Caco-2 (cell line): ENCODE measurements around the gene CERK. TPM values are rescaled to one million over a fixed set of nuclear protein-coding genes. Genes with fewer than 3 reads are reported as not detected.

Experiments
- BruUV-seq: library from RNA; stranded (reverse); fragments of 400-500 nt; replicated peaks from 2 replicates; lab custom pipeline; 2021; lab: Mats Ljungman, UMichigan
- CTCF ChIA-PET: fragments of 300-600 bp; sonication (Branson Sonifier 250); formaldehyde crosslinking; loops from one replicate; lab custom pipeline; 2022; ENCODE audit warnings: antibody characterized with exemption; lab: Charles Lee
- POLR2A ChIA-PET: fragments of 300-600 bp; sonication (Branson Sonifier 250); formaldehyde crosslinking; loops from one replicate; lab custom pipeline; 2022; ENCODE audit warnings: antibody characterized with exemption; lab: Charles Lee
- DNase-seq, 2 experiments: peaks; one replicate each; pipeline versions ENCODE4 v3.0.0 to v3.0.0-alpha.2; 2020 to 2022
- H3K27me3 ChIP-seq: replicated peaks from 2 replicates; pipeline ENCODE4 v1.6.0; 2011; ENCODE audit warnings: low read length; ENCODE audit not compliant: control insufficient read depth, insufficient read depth
- H3K36me3 ChIP-seq: 2 replicates; pipeline ENCODE4 v1.5.1; 2011; ENCODE audit warnings: low read length; ENCODE audit not compliant: control insufficient read depth, insufficient read depth
- H3K4me1 ChIP-seq: fragments of 250-450 bp; sonication (Bioruptor Pico); 2 replicates; pipeline ENCODE4 v1.5.1; 2020; ENCODE audit warnings: mild to moderate bottlenecking
- H3K4me3 ChIP-seq: 2 replicates; pipeline ENCODE4 v1.5.1; 2011; ENCODE audit warnings: low read depth, mild to moderate bottlenecking, control low read depth, low read length
- H3K9me3 ChIP-seq: fragments of 250-450 bp; sonication (Bioruptor Pico); 2 replicates; pipeline ENCODE4 v1.5.1; 2020; ENCODE audit warnings: mild to moderate bottlenecking, moderate library complexity
- H3K27ac Mint-ChIP-seq: one replicate; pipeline ENCODE4 v1.8.0; 2022; ENCODE audit warnings: mixed read lengths; ENCODE audit not compliant: unreplicated experiment
- H3K27me3 Mint-ChIP-seq: one replicate; pipeline ENCODE4 v1.8.0; 2022; ENCODE audit warnings: mixed read lengths; ENCODE audit not compliant: insufficient read depth, unreplicated experiment
- H3K36me3 Mint-ChIP-seq: one replicate; pipeline ENCODE4 v1.8.0; 2022; ENCODE audit warnings: mild to moderate bottlenecking, mixed read lengths; ENCODE audit not compliant: insufficient read depth, unreplicated experiment
- H3K4me1 Mint-ChIP-seq: one replicate; pipeline ENCODE4 v1.8.0; 2022; ENCODE audit warnings: low read depth, mixed read lengths; ENCODE audit not compliant: unreplicated experiment
- H3K4me3 Mint-ChIP-seq: one replicate; pipeline ENCODE4 v1.8.0; 2022; ENCODE audit warnings: mild to moderate bottlenecking, moderate library complexity, mixed read lengths; ENCODE audit not compliant: unreplicated experiment
- H3K9me3 Mint-ChIP-seq: one replicate; pipeline ENCODE4 v1.8.0; 2022; ENCODE audit warnings: mixed read lengths; ENCODE audit not compliant: unreplicated experiment
- CTCF ChIP-seq, 2 experiments: fragments of 200-600 bp in 1 of 2; IDR thresholded peaks; 1 replicate in 1 of 2; 2 replicates in 1 of 2; pipeline versions ENCODE4 v1.5.1 to v1.8.0; 2011 to 2022; ENCODE audit warnings: antibody characterized with exemption in 1 of 2, control low read depth in 1 of 2, inconsistent platforms in 1 of 2, low read depth in 1 of 2, low read length in 1 of 2, mild to moderate bottlenecking in 1 of 2, moderate library complexity in 1 of 2; ENCODE audit not compliant: insufficient read depth in 1 of 2, severe bottlenecking in 1 of 2, unreplicated experiment in 1 of 2
- intact Hi-C: fragments of 100-400 bp; cut with micrococcal nuclease; formaldehyde crosslinking; loops from one replicate; pipeline ENCODE4 v1.10.0; 2022; ENCODE audit not compliant: unreplicated experiment
- total RNA-seq: library from RNA; stranded (reverse); gene quantifications from 2 replicates; pipeline ENCODE4 v1.2.3, GENCODE V29; 2022

CERK gene
- total RNA-seq, 1 experiment from 2014 or later = 35.0 TPM

- Mint-ChIP-seq H3K4me1 (peaks cover 7% of the 10 kb centered on the region), H3K9me3 (peaks cover 15% of the 10 kb centered on the region), H3K4me3 (no peak overlapping the region), H3K27ac (no peak overlapping the region), H3K36me3 (peaks cover 12% of the 10 kb centered on the region), H3K27me3 (no peaks in the 10 kb centered on the region)
- peak; percentile 50 to 64 for DNase-seq
- H3K36me3 ChIP-seq = no peaks in the 10 kb centered on the region
- peaks cover 8% of the 10 kb centered on the region for H3K4me1 ChIP-seq
- no TSS peak for BruUV-seq
- no peaks in the 10 kb centered on the region for H3K9me3 ChIP-seq
- TF ChIP-seq CTCF (IDR thresholded peaks at IDR 0.05; ENCODE audit: insufficient read depth in 1 of 2, low read depth in 1 of 2, low read length in 1 of 2, severe bottlenecking in 1 of 2, unreplicated experiment in 1 of 2) = no peak
- POLR2A ChIA-PET = no interaction called here
- CTCF ChIA-PET = no interaction called here
- no peaks in the 10 kb centered on the region for H3K27me3 ChIP-seq
- H3K4me3 ChIP-seq = no peak overlapping the region
- intact Hi-C loops = no loop called here
These were observed 99.2 kb downstream of the CERK start for GRCh38 chr22:46638601-46639431.

- ChIA-PET CTCF (interaction anchor here (0.7 kb wide), 1 partner anchor 69 kb away, joined by 3 read pairs; no protein-coding TSS in a partner anchor), POLR2A (no interaction called here)
- Mint-ChIP-seq H3K9me3 (peaks cover 6% of the 10 kb centered on the region), H3K27ac (no peak overlapping the region), H3K4me3 (no peak overlapping the region), H3K4me1 (peaks cover 7% of the 10 kb centered on the region), H3K36me3 (peaks cover 12% of the 10 kb centered on the region), H3K27me3 (no peaks in the 10 kb centered on the region)
- DNase-seq = no peak
- Histone ChIP-seq H3K36me3 (no peaks in the 10 kb centered on the region), H3K27me3 (no peaks in the 10 kb centered on the region), H3K9me3 (no peaks in the 10 kb centered on the region), H3K4me1 (peaks cover 13% of the 10 kb centered on the region), H3K4me3 (no peak overlapping the region)
- TF ChIP-seq CTCF (IDR thresholded peaks at IDR 0.05; ENCODE audit: insufficient read depth in 1 of 2, low read depth in 1 of 2, low read length in 1 of 2, severe bottlenecking in 1 of 2, unreplicated experiment in 1 of 2) = no peak
- intact Hi-C loops = no loop called here
- BruUV-seq = no TSS peak
These were observed 100.1 kb downstream of the CERK start for GRCh38 chr22:46637711-46638600.
